HG02840 (cell line): ENCODE measurements around the gene RAPGEF4.

Experiments used
- ATAC-seq: cut with Tn5 transposase; IDR thresholded peaks from one replicate; pipeline ENCODE4 v1.9.1; 2021; ENCODE audit warnings: mild to moderate bottlenecking, moderate library complexity, moderate number of reproducible peaks; ENCODE audit not compliant: unreplicated experiment, low FRiP score

RAPGEF4 gene

DNA sequence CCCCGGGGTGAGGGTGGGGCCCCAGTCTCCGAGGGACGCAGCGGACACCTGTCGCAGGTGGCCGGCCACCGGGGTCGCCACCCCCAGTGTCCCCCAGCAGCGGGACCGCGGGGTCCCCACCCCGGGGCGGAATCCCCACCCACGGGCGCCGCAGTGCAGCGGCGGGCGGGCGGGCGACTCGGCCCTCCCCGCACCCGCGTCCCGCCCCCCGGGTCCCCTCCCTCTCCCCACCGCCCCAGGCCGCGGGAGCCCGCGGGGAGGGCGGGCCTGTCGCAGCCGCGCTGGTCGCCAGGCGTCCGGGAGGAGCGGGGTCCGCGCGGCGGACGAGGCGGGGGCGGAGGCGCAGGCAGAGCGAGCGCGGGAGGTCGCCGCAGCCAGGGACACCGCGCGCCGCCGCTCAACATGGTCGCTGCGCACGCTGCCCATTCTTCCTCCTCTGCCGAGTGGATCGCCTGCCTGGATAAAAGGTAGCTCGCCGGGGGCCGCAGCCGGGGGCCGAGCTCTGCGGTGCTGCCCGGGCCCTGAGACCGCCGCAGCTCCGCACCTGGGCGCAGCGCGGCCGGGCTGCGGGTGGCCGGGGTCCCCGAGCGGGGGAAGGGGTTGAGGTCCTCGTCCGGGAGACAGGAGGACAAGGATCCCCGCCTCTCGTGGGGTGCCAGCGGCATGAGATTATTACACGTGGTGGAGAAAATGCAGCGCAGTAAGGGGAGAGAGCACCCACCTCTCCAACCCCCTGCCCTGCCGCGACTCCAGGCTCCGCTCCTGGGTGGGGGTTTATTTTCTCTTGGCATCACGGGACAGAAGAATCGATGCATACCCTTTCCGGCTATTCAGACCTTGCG is at the start of gene RAPGEF4:
TSS of gene RAPGEF4 (plus strand) at position 264 of the 842 bp plus-strand sequence. CDS start at position 403, 139 bp downstream.
- ATAC-seq = no peak

DNA sequence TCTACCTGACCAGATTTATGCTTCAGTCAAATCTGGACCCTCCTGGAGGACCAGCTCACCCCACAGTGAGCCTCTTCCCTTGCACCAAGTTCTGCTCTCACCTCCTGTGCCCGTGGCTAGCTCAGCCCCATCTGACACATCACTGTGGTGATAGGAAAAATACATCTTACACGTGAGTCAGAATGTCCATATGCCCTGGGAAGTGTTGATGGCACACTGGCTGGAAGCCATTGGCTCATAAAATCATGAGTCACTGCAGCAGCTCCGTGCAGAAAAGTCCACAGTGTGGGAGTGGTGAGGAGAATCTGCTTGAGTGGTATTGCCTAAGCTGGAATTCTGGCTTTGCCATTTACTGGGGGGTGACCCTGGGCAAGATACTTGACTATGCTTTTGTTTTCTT is 42.6 kb upstream of the RAPGEF4 start:
- no peak for ATAC-seq

DNA sequence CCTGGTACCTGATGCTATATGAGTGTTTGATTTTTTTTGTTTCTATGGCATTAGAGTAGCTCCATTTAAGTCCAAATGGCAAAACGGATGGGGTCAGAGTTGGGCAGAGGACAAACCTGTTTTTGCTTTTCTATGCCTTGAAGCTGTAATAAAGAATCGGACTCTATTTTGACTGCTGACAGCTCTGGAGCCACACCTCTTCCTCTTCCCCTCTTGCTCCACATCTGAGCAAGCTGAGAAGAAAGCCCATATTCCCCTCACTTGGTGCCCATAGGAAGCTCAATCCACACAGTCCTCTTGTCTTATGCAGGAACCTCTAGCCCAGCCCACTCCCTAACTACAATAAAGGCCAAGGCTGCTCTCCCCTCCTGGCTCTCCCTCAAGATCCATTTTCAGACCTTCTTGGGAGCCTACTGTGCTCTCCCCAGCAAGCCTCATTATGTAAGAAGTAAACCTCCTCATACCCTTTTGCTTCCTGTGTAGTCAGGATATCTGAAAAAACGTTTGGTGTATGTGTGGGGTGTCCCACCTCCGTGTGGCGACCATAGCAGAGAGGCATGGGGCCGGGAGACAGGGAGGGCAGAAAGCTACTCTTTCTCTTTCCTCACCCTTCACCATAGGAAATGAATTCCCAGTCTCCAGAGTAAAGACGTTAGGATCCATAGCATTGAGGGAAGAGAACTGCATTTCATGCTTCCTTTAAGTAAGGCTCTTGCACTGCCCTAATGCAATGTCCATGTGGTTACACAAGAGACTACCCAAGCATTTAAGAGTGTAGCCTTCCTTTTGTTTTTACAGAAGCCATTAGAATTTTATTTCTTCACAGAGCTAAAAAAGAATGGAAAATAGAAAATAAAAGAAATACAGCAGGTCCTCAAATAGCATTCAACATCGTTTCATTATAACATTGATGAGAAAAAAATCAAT is 41.9 kb upstream of the RAPGEF4 start:
- ATAC-seq = no peak

DNA sequence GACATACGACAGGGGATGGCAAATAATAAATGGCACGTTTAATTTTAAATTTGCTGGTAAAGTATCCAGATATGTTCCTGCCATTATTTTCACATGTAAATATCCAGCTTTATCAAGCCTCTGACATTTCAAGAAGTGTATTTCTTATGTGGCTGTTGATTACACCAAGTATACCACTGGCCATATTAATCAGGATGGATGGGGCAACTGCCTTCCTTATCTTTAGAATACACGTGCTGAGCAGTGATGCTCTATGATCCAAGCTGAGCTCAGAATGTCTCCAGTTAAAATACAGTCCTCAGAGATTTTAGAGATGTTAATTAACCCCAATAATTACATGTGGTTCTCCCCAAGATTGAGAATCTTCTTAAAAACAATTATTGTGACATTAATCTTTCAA is 38.3 kb upstream of the RAPGEF4 start:
- ATAC-seq = no peak

DNA sequence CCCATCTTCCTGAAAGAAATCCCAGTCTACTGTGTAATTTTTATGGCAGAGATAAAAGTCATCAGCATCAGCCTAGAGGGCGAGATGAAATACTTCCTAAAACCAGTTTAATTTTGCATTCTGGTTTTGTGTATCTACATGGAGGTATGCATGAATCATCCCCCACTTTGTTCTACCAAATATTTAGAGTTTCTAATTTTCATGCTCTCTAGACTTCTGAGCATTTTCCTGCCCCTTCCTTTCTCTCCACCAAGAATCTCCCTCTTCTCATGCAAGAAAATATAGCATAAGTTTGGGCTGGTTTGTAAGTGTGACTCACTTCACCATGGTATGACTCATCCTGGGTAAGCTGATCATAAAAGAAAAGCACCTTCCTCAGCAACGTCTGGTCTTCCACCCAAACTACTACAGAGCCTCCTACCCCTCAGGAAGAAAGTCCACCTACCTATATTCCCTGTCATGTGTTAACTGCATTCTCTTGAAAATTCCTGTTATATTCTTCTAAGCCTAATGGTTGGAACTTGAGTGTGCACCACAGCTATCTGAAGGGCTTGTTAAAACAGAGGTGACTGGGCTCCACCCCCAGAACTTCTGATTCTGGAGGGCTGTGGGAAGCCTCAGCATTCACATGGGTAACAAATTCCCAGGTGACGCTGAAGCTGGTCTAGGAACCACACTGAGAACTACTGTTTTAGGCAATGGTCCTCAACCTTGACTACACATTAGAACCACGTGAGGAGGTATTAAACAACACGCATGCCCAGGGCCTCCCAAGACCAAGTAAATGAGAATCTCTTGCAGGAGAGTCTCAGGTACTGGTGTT is 37.4 kb upstream of the RAPGEF4 start:
- ATAC-seq = no peak

DNA sequence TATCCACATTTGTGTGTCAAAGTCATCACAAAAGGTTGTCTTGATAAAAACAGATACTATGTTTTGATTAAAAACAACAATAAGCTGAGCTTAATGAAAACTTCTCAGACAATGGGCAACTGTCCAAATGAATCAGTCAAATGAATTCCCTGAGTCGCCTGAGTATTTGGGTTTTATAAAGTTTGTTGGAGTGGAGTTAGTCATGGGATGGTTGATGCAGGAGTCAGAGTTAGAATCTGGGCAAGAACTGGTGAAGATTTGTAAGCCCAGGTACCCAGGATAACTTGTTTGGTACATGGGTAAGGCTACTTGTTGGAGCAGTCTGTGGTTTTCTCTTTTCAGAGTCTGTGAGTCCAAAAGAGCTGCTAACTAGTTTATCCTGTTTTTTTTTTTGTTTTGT is 34.4 kb upstream of the RAPGEF4 start:
- no peak for ATAC-seq

DNA sequence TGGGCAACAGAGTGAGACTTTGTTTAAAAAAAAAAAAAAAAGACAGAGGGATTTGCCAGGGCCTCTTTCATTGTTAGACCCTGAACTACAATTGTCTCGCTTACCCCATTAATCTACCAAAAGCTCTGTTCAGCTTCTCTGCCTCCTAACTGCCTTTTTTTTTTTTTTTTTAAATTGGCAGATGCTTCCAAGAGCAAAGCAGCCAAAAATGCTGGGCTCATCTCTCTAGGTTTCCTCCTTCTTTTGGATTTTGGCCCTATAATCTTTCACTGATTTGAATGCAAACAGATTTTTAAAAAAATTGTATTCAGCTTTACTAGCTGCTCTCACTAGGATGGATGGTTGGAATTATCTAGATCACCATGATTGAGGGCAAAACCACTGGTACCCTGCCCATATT is 33.2 kb upstream of the RAPGEF4 start:
- ATAC-seq = no peak

DNA sequence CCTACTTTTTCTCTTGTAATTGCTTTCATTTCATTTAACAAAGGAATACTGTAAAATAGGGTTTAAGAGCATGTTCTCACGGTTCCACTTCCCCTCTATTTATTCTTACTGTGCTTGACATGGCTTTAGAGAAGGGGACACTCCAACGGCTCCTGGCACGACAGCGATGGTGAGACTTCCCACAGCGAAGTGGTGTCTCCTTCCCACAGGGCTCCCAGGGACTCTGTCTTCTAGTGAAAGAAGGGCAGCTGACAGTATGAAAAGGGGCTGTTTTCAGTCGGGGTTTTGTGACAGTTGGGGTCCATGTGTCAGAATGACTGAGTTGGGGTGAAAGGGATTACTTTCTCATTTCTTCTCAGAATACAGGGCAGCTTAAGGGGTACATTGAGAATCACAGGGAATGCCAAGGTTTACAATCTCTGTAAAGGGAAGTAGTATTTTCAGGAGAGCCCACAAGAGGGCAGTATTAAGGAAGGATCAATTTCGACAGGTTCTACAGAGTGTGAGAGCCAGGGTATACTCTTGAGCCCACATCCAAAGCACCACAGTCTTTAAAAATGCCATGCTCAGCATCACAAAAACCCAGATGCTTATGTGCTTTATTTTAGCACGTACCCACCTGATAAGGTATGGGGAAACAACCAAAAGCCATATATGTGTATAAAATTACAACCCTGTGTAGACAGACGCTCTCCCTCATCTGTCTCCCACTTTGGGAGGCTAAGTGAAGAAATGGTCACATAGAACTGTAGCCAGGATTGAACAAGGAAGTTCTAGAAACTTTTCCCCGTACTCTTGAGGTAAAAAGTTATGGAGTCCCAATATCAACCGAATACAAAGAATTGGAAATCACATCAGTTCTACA is 31.3 kb upstream of the RAPGEF4 start:
- ATAC-seq = no peak

DNA sequence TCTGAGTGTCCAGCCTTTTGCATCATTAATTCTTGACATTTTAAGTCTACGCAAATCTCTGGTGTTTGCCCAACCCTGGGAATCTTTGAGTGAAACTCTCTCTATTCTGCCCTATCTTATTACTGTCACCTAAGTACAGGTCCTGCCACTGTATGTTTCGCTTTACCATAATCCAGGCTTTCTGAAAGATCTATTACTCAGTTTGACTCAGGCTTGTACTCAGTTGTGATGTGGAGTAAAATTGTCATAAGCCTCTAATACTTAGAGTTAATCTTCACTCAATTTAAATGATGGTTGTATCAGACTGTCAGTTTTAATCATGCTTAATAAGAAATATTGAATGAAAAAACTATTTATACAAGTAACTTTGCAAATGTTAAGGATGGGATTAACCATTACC is 30.3 kb upstream of the RAPGEF4 start:
- no peak for ATAC-seq

DNA sequence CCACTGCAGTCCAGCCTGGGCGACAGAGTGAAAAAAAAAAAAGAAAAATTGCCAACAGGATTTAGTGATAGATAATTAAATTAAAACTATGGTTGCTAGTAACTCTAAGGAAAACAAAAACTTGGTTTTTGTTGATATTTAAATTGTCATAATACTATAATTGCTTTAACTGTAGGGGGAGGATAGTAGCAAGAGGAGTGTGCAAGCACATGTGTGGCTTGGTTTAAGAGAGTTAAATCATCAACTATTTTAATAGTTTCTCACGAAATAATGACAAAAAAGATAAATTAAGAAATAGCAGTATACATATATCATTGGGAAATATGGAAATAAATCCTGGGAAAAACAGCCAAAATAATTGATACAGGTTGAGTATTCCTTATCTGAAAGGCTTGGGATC is 27.4 kb upstream of the RAPGEF4 start:
- ATAC-seq = no peak

DNA sequence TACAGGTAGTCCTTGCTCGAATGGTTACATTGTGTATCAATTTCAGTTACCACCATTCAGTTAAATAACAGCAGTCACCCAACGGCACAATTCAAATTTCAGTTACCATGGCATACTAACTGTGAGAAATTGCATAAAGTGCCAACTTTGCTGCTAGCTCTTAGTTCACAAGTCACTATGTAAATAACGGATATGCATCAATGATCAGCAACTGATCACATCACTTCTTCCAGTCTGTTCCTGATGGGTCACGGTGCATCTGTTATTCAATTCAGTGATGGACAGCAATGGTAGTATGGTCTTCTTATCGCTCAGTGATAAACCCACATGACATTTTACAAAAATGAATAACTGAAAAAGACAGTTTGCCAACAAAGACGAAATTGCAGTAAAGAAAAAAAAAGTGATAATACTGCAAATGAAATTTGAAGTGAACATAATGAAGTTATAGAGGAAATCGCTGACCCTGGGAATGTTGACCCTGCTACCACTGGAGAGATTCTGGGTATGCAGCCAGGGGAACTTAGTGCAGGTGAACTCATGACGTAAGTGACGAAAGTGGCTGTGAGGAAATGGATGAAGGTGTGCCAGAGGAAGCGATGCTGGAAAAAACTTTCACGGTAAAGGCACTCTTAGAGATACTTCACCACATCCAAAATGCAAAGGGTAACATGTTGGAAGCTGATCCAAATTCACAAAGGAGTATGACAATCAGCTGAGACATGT is 25.9 kb upstream of the RAPGEF4 start:
- ATAC-seq = no peak

DNA sequence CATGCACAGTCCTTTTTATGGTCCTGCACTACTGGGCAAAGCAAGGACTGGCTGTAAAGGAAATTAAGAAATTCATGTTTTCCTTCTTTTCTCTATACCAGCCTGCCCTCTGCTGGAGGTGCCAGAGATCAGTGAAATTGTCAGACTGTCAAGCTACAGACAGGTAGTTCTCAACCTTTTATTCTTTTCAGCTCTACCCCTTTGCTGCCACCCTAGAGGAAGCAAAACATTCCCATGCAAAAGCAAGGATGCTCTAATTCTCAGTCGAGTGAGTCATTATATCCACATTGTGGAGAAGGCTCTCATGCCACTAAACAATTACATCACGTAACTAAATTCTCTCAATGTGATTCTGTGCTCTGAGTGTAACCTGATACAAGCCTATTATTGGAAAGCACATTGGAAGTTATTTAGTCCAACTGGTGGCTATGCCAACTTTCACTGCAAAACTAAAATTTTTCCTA is 25.0 kb upstream of the RAPGEF4 start:
- no peak for ATAC-seq

DNA sequence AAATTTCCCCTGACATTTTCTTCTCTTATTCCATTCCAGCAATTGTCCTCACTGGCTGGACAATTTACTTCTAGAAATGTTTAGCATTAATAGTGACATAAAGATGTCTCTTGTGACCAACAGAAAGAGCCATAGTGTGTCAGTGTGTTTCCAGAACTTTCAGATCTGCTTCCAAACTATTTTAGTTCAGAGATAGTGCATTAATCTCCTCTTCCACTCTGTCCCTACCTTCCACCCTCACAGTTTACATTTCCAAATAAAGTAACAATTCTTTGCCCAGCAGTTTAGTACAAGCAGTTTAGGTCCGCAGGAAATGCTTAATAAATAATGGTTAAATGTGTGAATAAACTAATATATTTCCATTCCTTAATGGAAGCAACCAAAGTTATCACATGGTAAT is 24.5 kb upstream of the RAPGEF4 start:
- no peak for ATAC-seq

DNA sequence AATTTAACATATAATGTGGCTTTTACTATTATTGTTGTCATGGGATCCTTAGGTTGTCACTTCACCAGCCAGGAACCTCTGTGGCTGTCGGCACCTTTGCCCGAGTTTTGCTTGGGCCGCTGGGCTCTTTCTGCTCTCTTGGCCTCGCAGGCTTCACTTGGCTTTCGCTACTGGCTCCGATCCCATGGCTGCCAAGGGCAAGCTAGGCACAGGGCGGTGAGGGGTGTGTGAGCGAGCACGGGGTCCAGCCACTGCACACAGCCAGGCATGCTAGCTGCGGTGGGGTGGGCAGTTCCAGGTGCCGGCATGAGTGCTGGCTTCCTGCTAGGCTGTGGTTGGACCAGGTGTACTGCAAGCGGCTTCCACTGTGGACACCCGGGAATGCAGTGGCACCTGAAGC is 23.4 kb upstream of the RAPGEF4 start:
- ATAC-seq = no peak

DNA sequence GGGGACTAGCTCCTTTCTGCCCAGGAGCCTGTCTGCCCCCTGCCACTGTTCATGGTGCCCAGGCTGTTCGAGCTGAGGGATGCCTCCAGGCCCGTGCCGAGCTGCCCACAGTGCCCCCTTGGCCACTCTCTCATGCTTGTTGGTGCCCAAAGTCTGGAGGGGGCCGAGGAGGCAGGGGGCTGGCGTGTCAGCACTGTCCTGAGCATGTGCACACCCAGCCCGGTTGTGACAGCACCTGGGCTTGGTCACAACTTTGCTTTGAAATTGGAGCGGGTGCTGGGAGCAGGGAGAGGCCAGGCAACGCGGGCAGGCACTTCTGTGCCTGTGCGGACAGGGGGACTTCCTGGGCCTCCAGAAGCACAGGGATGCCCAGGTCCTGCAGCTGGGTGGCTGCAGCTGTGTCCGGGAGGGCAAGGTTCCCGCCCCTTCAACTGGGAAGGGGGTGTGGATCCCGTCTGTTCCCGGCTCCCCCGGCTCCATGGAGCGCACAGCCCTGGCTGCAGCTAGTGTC is 22.2 kb upstream of the RAPGEF4 start:
- ATAC-seq = no peak

DNA sequence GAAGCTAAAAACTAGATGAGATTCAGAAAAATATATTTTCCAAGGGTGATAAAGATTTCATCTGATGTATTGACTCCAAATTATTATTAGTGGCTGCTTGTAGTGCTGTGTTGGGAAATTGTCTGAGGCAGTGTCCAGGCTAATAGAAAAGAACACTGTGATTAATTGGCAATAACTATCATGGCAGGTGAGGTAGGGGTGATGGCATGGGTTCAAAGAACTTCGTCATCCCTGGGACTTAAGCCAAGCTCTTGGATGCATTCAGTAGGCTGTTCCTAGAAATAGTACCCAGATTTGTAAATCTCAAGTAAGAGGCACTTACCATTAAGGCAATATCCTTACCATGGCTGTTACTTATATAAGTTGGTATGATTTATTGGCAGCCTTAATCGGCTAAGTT is 13.2 kb upstream of the RAPGEF4 start:
- no peak for ATAC-seq

DNA sequence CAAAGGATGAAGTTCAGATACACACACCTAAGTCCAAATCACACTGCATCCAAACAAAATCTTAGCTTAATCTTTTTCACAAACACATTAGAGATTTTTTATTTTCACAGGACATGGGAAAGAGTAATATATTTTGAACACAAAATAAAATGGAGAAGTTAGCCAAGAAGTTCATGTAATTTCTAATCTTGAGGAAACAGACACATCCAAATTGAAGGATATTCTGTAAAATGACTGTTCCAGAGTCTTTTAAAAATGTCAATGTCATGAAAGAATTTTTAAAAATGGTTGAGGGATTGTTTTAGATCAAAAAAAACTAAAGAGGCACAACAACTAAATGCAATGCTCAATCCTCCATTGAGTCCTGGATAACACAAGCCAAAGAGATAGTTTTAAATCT is 12.4 kb upstream of the RAPGEF4 start:
- no peak for ATAC-seq

DNA sequence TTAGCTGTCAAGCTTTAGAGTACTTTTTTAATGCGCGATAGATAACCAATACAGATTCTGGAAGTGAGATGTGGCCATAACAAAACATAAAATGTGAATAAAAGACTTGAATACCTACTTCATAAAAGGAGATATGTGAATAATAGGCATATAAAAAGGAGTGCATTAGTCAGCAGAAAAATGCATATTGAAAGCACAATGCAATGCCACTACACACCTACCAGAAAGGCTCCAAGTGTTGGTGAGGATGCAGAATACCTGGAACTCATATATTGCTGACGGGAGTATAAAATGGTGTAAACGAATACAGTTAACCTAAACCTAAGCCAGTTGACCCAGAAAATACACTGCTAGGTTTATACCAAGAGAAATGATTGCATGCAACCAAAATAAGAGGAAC is 10.9 kb upstream of the RAPGEF4 start:
- ATAC-seq = no peak

DNA sequence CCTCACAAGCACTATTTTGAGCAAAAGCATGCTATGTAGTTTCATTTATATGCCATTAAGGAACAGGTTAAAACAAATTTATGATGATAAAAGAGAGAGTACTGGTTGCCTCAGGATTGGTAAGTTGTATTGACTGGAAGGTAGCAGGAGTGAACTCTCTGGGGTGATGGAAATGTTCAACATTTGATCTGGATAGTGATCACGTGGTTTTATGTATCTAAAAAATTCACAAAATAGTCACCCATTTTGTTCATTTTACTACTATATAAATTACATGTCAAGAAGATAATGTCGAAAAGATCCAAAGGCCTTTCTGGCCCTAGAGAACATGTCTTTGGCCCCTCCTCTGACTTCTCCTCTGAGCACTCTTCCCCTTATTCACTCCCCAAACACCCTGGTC is 10.4 kb upstream of the RAPGEF4 start:
- no peak for ATAC-seq
